ENCODE data around the gene FLNB. TPM values are rescaled to one million over a fixed set of nuclear protein-coding genes. Genes with fewer than 3 reads are reported as not detected.

The FLNB gene
- total and polyA plus RNA-seq, 2 of the 8 experiments (the other 6 are each of a cell fraction or from before 2014, with no cell fraction given) = 72.3 to 118 TPM

DNA sequence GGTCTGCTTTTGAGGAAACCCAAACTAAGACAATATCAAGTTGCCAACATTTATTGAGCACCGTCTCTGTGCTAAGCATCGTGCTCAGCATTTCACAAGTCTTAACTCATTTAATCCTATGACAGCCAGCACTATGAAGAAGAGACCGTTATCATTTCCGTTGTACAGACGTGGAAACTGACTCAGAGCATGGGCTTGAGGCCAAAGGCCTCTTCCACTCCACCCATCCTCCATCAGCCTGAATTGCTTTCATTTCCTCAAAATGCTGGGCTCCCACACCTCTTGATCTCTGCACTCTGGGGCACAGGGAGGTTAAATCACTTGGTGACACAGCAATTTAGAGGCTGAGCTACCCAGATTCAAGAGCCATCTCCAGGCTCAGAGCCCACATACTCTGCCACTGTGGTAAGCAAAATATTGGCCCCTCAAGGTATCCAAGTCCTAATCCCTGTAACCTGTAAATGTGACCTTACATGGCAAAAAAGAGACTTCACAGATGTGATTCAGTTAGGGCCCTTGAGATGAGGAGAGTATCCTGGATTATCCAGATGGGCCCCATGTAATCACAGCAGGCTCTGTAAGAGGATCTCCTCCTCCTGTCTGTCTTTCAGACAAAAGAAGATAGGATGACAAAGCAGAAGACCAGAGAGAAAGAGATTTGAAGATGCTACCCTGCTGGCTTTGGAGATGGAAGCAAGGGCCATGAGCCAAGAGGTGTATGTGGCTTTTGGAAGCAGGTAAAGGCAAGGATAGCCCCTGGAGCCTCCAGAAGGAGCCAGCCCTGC, 24.3 kb upstream of the FLNB start (continued):
- TF ChIP-seq POLR2AphosphoS5 (IDR thresholded peaks at IDR 0.05; ENCODE audit: low read depth, low read length) (no peak), HDAC2 (IDR thresholded peaks at IDR 0.05; ENCODE audit: borderline replicate concordance in 1 of 2, low read depth in 2 of 2, low read length in 2 of 2) (no peak), EZH2 (IDR thresholded peaks at IDR 0.05; ENCODE audit: low read depth, low read length, severe bottlenecking) (no peak), MAFK (IDR thresholded peaks at IDR 0.05; ENCODE audit: low read depth, low read length) (no peak; the same call in 1 of the 2 replicates)
